ENCODE measurements around the gene A2M.

DNA sequence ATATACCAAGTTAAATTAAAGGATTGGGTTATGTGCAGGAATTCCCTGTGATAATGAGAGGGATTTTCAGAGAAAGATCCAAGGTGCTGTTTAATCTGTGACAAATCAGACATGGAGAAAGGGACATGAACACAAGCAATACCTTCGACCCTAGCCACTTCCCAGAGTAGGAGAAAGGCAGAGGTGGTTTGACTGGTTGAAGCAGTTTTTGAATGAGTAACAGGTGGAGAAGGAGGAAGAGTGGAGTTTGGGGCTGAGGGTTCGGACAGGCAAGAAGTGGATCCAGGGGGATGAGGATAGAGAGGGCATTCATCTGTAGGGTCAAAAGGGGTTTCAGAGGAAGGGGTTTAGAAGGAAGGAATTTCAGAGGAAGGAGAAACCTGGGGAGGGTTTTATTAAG lies 27.4 kb upstream of the A2M start:
- TF ChIP-seq, protein P1, sequence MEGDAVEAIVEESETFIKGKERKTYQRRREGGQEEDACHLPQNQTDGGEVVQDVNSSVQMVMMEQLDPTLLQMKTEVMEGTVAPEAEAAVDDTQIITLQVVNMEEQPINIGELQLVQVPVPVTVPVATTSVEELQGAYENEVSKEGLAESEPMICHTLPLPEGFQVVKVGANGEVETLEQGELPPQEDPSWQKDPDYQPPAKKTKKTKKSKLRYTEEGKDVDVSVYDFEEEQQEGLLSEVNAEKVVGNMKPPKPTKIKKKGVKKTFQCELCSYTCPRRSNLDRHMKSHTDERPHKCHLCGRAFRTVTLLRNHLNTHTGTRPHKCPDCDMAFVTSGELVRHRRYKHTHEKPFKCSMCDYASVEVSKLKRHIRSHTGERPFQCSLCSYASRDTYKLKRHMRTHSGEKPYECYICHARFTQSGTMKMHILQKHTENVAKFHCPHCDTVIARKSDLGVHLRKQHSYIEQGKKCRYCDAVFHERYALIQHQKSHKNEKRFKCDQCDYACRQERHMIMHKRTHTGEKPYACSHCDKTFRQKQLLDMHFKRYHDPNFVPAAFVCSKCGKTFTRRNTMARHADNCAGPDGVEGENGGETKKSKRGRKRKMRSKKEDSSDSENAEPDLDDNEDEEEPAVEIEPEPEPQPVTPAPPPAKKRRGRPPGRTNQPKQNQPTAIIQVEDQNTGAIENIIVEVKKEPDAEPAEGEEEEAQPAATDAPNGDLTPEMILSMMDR (IDR thresholded peaks at IDR 0.05): no peak
- TF ChIP-seq POLR2A (IDR thresholded peaks at IDR 0.05): no peak

Data from upper lobe of left lung (tissue), 4 donors.